ENCODE results near the gene CACNA1H.

The CACNA1H gene

GRCh38 chr16:1162701-1163566 lies 10.0 kb downstream of the CACNA1H start:
- peaks cover 30% of the 10 kb centered on the region for H3K27me3 ChIP-seq
- no peaks in the 10 kb centered on the region for H3K9me3 ChIP-seq
- H3K27ac ChIP-seq: no peak overlapping the region
- H3K4me1 ChIP-seq (ENCODE audit: control insufficient read depth in 1 of 2, insufficient read depth in 1 of 2, low read depth in 1 of 2, low read length in 1 of 2): no peaks in the 10 kb centered on the region
- H3K4me3 ChIP-seq (ENCODE audit: low read depth in 1 of 2, low read length in 1 of 2): no peak overlapping the region
- H3K36me3 ChIP-seq: no peaks in the 10 kb centered on the region
- TF ChIP-seq CTCF (IDR thresholded peaks at IDR 0.05): no peak

- Histone ChIP-seq H3K36me3 (no peaks in the 10 kb centered on the region), H3K4me1 (ENCODE audit: control insufficient read depth in 1 of 2, insufficient read depth in 1 of 2, low read depth in 1 of 2, low read length in 1 of 2) (no peaks in the 10 kb centered on the region), H3K4me3 (ENCODE audit: low read depth in 1 of 2, low read length in 1 of 2) (no peak overlapping the region), H3K27ac (no peak overlapping the region), H3K9me3 (no peaks in the 10 kb centered on the region), H3K27me3 (peaks cover 23% of the 10 kb centered on the region)
- TF ChIP-seq CTCF (IDR thresholded peaks at IDR 0.05): no peak
Observed at GRCh38 chr16:1163567-1164055, 10.7 kb downstream of the CACNA1H start.

DNA sequence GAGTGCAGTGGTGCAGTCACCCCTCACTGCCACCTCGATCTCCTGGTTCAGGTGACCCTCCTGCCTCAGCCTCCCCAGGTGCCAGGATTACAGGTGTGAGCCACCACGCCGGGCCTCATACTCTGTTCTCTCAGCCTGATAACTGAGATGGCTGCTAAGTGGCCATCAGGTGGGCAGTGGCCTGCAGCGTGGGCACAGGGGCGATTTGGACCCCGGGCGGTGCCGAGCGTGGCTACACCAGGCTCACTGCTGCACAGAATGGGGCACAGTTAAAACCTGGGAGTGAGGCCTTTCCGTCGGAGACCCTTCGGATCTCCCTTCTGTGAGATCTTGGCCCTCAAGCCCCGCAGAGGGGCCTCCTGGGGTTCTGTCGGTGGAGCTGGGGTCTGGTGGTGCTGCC lies 11.5 kb downstream of the CACNA1H start:
- Histone ChIP-seq H3K27ac (no peak overlapping the region), H3K9me3 (no peaks in the 10 kb centered on the region), H3K4me1 (ENCODE audit: control insufficient read depth in 1 of 2, insufficient read depth in 1 of 2, low read depth in 1 of 2, low read length in 1 of 2) (no peaks in the 10 kb centered on the region), H3K27me3 (peaks cover 16% of the 10 kb centered on the region), H3K36me3 (no peaks in the 10 kb centered on the region), H3K4me3 (ENCODE audit: low read depth in 1 of 2, low read length in 1 of 2) (no peak overlapping the region)
- TF ChIP-seq CTCF (IDR thresholded peaks at IDR 0.05): no peak

- Histone ChIP-seq H3K9me3 (no peaks in the 10 kb centered on the region), H3K27ac (no peak overlapping the region), H3K36me3 (no peaks in the 10 kb centered on the region), H3K4me1 (ENCODE audit: control insufficient read depth in 1 of 2, insufficient read depth in 1 of 2, low read depth in 1 of 2, low read length in 1 of 2) (no peaks in the 10 kb centered on the region), H3K27me3 (peaks cover 10% of the 10 kb centered on the region), H3K4me3 (ENCODE audit: low read depth in 1 of 2, low read length in 1 of 2) (no peak overlapping the region)
- TF ChIP-seq CTCF (IDR thresholded peaks at IDR 0.05): no peak
Observed at GRCh38 chr16:1164975-1165374, 12.1 kb downstream of the CACNA1H start.

- Histone ChIP-seq H3K36me3 (no peaks in the 10 kb centered on the region), H3K27ac (no peak overlapping the region), H3K9me3 (no peaks in the 10 kb centered on the region), H3K4me1 (ENCODE audit: control insufficient read depth in 1 of 2, insufficient read depth in 1 of 2, low read depth in 1 of 2, low read length in 1 of 2) (no peaks in the 10 kb centered on the region), H3K27me3 (peaks cover 4% of the 10 kb centered on the region), H3K4me3 (ENCODE audit: low read depth in 1 of 2, low read length in 1 of 2) (no peak overlapping the region)
- no peak for TF ChIP-seq CTCF (IDR thresholded peaks at IDR 0.05)
Observed at GRCh38 chr16:1165511-1165910, 12.6 kb downstream of the CACNA1H start.

Data from neutrophil (primary cell).